ENCODE results near the gene CAP1.
A peak's percentile ranks its signal among the peaks of the same experiment; 100 is the strongest.
"Not testable (repeated sequence)": the region's sequence is repeated elsewhere in the genome, so short reads cannot be mapped to it uniquely, and the experiment has no call there.

Gene CAP1

GRCh38 chr1:40040511-40041465, at the start of gene CAP1:
CAP1 (plus strand) TSS chr1:40040729; CDS start chr1:40059347, 18,618 bp downstream.
- DNase-seq (ENCODE audit: low spot score) = peak; percentile 100

- no peak for DNase-seq (ENCODE audit: low spot score)
These were observed 48.3 kb upstream of the CAP1 start for GRCh38 chr1:39992234-39992633.

- DNase-seq (ENCODE audit: low spot score) = no peak
These were observed 47.6 kb upstream of the CAP1 start for GRCh38 chr1:39992888-39993287.

DNA sequence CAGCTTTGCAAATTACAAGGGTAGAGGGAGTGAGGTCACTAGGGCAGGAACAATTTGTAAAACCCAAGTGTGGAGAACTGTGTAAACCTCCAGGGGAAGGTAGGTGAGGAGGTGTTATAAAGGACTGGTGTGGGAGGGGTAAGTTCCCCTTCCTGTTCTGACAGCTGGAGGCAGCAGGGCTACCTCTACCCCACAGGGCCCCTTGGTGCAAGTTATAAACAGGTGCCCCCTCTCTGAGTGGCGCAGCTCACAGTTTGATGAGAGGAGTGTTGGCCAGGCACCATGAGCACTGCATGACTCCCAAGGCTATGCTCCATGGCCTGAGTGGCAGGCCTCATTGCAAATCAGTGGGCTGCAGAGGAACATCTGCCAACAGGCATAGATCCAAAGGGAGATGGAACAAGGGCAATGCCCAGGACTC, 44.5 kb upstream of the CAP1 start:
- peak; percentile 24 for DNase-seq (ENCODE audit: low spot score)

DNA sequence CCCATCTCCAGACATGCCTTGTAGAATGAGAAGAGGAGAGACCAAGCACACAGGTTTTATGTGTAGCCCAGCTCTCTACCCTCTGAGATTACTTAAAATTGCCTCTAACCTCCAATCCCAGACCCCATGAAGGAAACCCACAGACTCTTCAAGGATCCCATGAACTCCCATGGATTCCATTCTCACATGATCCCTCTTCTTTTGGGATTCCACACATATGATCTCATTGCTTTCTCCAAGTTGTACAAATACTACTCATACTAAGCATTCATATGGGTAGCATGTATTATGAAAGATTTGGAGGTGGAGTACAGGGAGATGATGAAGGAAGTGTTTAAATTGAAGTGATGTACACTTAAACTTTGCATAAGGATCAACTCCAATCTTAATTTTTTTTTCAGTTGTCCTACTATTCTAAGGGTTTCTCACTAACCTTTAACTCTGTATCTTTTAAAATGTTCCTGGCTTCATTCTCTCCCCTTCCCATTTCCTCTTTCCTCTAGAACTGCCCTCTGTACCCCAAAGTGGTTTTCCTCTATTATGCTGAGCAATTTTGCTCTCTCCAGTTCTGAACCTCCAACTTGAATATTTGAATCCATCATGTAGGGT, 44.0 kb upstream of the CAP1 start:
- DNase-seq (ENCODE audit: low spot score) = no peak

DNA sequence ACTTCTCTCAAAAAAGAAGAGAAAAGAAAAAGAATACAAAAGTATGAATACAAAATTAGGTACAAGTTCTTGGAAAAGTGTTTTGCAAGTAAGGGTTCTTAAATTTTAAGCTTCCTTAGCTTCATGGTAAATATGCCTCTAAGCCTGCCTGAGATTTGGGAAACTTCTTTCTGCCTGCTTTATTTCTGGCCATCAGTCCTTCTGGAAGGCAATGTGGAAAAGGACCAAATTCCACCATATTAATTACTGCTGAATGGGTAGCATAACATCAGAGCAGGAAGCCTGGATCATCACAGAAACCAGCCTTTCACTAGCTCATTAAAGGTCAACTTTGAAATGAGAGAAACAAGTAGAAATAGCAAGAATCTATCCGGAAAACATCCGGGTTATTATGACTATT, 39.1 kb upstream of the CAP1 start:
- no peak for DNase-seq (ENCODE audit: low spot score)

DNA sequence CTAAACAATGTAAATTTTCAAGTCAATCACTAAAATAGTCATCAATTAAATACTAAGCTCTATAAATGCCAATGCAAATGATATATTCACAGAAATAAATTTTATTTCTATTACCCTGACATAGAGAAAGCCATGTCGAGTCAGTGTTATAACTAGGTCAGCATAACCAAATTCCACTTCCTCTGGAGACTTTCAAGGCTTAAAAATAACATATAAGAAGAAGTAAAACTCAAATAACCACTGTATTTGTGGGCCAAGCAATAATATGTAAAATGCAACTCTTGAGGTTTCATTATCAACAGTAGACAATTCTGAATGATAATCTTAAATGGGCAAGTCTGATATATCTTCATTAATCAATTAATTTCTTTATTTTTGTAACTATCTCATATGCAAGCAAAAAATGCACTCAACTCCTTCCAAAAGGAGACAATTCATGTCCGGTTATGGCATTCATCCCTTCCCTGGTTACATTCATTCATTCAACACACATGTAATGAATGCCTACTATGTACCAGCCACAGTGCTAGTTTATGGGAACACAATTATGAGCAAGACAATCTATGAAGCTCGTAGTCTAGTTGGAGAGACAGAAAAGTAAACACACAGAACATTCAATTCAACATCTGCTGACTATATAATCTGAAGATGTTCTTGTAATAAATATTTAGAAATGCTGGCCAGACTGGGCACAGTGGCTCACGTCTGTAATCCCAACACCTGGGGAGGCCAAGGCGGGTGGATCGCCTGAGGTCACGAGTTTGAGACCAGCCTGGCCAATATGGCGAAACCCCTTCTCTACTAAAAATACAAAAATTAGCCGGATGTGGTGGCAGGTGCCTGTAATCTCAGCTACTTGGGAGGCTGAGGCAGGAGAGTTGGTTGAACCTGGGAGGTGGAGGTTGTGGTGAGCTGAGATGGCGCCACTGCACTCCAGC, 37.1 kb upstream of the CAP1 start:
- no peak for DNase-seq (ENCODE audit: low spot score)

GRCh38 chr1:40004857-40005256, 35.7 kb upstream of the CAP1 start:
- no peak for DNase-seq (ENCODE audit: low spot score)

DNA sequence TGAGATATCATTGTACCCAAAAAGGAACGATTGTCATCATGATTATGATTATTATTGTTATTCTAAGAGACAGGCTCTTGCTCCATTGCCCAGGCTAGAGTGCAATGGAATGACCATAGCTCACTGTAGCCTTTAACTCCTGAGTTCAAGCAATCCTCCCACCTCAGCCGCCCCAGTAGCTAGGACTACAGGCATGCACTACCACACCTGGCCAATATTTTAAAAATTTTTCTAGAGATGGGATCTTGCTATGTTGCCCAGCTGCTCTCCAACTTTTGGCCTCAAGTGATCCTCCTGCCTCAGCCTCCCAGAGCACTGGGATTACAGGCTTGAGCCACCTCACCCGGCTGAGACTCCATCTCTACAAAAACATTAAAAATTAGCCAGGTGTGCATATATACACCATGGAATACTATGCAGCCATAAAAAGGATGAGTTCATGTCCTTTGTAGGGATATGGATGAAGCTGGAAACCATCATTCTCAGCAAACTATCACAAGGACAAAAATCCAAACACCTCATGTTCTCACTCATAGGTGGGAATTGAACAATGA, 33.0 kb upstream of the CAP1 start:
- DNase-seq (ENCODE audit: low spot score) = not testable (repeated sequence)

DNA sequence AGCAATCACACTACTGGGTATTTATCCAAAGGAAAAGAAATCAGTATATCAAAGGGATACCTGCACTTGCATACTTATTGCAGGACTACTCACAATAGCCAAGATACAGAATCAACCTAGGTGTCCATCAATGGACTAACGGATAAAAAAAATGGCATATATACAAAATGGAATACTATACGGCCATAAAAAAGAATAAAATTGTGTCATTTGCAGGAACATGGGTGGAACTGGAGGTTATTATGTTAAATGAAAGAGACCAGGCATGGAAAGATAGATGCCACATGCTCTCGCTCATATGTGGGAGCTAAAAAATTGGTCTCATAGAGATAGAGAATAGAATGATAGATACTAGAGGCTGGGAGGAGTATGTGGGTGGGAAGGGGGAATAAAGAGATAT, 29.3 kb upstream of the CAP1 start:
- DNase-seq (ENCODE audit: low spot score) = no peak

DNA sequence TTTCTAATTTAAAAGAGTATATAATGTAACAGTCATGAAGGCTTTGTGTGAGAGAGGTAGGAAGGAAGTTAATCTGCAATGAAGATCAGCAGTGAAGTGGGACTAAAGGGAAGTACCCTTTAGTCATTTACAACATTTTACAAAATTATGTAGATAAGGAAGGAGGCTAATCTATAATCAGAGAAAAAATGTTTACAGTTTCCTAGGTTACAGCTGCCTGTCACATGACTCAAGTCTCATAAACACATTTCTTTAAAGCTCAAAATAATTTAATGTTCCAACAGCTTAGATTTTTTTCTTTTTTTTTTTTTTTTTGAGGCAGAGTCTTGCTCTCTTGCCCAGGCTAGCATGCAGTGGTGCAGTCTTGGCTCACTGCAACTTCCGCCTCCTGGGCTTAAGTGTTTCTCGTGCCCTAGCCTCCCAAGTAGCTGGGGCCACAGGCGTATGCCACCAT, 26.2 kb upstream of the CAP1 start:
- peak; percentile 23 for DNase-seq (ENCODE audit: low spot score)

DNA sequence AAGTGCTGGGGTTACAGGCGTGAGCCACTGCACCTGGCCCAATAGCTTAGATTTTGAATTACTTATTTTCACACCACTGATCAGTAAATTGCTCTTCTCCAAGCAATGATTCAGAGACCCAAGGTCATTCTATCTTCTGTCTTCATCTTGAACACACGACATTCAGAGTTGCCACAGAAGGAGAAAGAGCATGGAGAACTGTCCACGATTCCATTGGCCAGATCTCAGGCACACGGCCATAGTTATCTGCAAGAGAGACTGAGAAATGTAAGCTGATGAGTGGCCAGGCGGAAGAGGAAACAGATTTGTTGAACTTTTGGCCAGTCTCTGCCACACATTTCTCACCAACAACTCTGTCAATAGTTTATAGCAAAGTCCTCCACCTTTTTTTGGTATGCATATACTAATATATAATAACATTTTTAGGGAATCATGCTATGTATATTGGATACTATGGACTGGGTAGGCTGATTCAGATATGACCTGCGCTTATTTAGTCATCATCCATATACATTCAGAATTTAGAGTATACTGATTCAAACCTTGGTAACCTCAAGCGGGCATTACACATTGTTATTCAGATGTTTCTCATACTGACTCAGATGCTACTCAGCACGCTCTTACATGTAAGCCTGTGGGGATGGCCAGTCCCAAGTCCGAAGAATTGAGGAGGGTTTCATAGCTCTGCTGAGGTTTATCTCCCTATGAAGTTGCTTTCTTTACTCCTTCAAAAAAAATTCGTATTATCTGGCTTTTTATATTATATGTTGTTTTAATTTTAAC, 25.5 kb upstream of the CAP1 start:
- no peak for DNase-seq (ENCODE audit: low spot score)

GRCh38 chr1:40017951-40018575, 22.5 kb upstream of the CAP1 start:
- no peak for DNase-seq (ENCODE audit: low spot score)

- no peak for DNase-seq (ENCODE audit: low spot score)
These were observed 20.0 kb upstream of the CAP1 start for GRCh38 chr1:40020447-40021085.

- DNase-seq (ENCODE audit: low spot score) = no peak
These were observed 17.1 kb upstream of the CAP1 start for GRCh38 chr1:40023379-40023944.

DNA sequence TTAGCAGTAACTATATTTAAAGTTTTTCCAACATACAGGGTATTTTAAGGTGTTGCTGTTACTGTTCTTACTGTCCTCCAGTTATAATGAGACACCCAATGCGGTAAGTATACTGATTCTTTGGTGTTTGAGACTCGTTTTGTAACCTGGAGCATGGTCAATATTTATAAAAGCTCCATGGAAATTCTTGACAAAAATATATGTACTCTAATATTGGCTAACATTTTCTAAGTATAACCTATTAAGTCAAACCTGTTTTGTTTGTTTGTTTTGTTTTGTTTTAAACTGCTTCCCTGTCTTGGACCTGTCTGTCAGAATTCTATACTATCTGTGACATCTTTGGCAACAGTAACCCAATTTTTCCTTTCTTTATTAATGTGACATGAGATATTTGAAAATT, 15.9 kb upstream of the CAP1 start:
- no peak for DNase-seq (ENCODE audit: low spot score)

- DNase-seq (ENCODE audit: low spot score) = no peak
These were observed 12.9 kb upstream of the CAP1 start for GRCh38 chr1:40027647-40028046.

DNA sequence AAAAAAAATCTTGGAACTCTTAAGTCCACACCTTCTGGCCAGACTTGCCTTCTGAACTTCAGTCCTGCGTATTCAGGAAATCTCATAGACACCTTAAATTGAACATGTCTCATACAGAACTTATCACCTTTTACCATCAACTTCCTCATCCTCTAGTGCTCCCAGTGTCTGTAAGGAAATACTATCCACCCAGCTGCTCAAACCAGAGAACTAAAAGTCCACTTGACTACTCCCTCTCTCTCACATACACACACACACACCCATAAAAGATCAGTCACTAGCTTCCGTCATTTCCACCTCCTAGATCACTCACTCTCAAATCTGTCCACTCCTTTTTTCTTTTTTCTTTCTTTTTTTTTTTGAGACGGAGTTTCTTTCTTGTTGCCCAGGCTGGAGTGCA, 10.9 kb upstream of the CAP1 start:
- DNase-seq (ENCODE audit: low spot score) = no peak

GRCh38 chr1:40030528-40031135, 9.9 kb upstream of the CAP1 start:
- DNase-seq (ENCODE audit: low spot score) = no peak
